ENCODE data around the gene CCDC34.

DNA sequence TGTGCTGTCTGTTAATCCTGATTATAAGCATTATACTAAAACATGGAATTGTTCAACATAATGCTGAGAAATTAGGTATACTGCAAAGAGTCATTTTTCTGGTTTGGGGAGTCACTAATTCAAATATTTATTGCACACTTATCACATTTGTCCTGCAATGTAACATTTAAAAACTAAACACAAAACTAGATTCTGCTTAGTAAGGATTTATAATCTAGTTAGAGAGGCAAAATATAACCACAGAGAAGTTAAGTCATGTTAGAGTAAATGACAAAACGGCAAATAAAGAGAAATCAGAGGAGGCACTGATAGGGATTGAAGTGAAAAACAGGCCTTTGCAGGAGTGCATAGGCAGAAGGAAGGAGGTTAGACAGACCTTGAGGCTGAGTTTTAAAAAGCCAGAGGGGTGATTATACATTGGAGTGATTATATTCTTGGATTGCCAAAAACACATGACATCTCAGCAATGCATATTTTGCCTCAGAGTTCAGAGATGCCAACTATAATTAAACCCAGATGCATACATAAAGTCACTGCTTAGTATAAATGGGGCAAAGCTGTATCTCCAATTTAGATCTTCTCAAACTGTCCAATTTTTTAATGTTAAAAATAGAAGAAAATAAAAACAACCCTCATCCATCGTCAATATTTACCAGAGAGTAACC lies 49.7 kb downstream of the CCDC34 start:
- TF ChIP-seq CTCF (IDR thresholded peaks at IDR 0.05) = no peak
- no peak for TF ChIP-seq EP300 (IDR thresholded peaks at IDR 0.05)
- TF ChIP-seq POLR2A (IDR thresholded peaks at IDR 0.05) = no peak
- no peak for TF ChIP-seq POLR2AphosphoS5 (IDR thresholded peaks at IDR 0.05)

All from suprapubic skin (tissue), 4 donors.